Neutrophil (primary cell): Measurements from ENCODE around the gene GBP1.

Experiments used
- H3K27ac ChIP-seq: fragments of 200-600 bp; sonication (generic); 2 replicates; pipeline ENCODE4 v1.5.1; 2016; ENCODE audit warnings: mild to moderate bottlenecking, moderate library complexity
- H3K27me3 ChIP-seq: fragments of 200-600 bp; sonication (generic); 2 replicates; pipeline ENCODE4 v1.6.0; 2016; ENCODE audit warnings: mild to moderate bottlenecking
- H3K36me3 ChIP-seq: fragments of 200-600 bp; sonication (generic); 2 replicates; pipeline ENCODE4 v1.5.1; 2017
- H3K4me1 ChIP-seq, 2 experiments: fragments of 200-600 bp in 1 of 2; sonication (generic) in 1 of 2; 1 replicate in 1 of 2; 2 replicates in 1 of 2; pipeline versions ENCODE4 v1.5.1 to v1.6.1; 2013 to 2016; ENCODE audit warnings: low read depth in 1 of 2, low read length in 1 of 2, mild to moderate bottlenecking in 1 of 2, moderate library complexity in 1 of 2; ENCODE audit not compliant: control insufficient read depth in 1 of 2, insufficient read depth in 1 of 2
- H3K4me3 ChIP-seq, 2 experiments: fragments of 200-600 bp in 1 of 2; sonication (generic) in 1 of 2; 1 replicate in 1 of 2; 2 replicates in 1 of 2; pipeline ENCODE4 v1.5.1; 2013 to 2016; ENCODE audit warnings: low read depth in 1 of 2, low read length in 1 of 2, mild to moderate bottlenecking in 1 of 2, moderate library complexity in 1 of 2
- H3K9me3 ChIP-seq: fragments of 200-600 bp; sonication (generic); 2 replicates; pipeline ENCODE4 v1.5.1; 2016
- TF ChIP-seq, protein P1 (sequence below): fragments of 200-600 bp; sonication (generic); IDR thresholded peaks from 2 replicates; pipeline ENCODE4 v1.5.1; 2016; ENCODE audit warnings: antibody characterized with exemption

The GBP1 gene

DNA sequence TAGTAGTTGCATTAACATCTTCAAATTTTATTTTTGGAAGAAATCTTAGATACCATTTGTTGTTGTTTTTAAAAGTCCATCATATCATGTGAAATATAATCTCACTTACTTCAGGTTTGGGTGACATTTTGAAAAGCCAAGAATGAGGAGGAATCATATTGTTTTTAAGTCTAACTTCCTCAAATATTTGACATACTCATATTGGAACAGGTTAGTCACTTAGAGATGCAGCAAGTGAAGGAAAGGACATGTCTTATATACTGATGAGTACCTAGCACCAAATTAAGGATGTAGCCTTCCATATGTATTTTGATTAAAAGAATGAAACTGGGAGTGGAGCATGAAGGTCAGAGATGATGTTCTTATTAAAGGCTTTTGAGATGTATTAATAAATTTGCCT lies 37.0 kb upstream of the GBP1 start:
- TF ChIP-seq, protein P1, sequence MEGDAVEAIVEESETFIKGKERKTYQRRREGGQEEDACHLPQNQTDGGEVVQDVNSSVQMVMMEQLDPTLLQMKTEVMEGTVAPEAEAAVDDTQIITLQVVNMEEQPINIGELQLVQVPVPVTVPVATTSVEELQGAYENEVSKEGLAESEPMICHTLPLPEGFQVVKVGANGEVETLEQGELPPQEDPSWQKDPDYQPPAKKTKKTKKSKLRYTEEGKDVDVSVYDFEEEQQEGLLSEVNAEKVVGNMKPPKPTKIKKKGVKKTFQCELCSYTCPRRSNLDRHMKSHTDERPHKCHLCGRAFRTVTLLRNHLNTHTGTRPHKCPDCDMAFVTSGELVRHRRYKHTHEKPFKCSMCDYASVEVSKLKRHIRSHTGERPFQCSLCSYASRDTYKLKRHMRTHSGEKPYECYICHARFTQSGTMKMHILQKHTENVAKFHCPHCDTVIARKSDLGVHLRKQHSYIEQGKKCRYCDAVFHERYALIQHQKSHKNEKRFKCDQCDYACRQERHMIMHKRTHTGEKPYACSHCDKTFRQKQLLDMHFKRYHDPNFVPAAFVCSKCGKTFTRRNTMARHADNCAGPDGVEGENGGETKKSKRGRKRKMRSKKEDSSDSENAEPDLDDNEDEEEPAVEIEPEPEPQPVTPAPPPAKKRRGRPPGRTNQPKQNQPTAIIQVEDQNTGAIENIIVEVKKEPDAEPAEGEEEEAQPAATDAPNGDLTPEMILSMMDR = no peak
- H3K27me3 ChIP-seq = no peaks in the 10 kb centered on the region
- peaks cover 27% of the 10 kb centered on the region for H3K36me3 ChIP-seq
- H3K27ac ChIP-seq = no peak overlapping the region
- no peaks in the 10 kb centered on the region for H3K4me1 ChIP-seq
- no peaks in the 10 kb centered on the region for H3K9me3 ChIP-seq
- no peak overlapping the region for H3K4me3 ChIP-seq

DNA sequence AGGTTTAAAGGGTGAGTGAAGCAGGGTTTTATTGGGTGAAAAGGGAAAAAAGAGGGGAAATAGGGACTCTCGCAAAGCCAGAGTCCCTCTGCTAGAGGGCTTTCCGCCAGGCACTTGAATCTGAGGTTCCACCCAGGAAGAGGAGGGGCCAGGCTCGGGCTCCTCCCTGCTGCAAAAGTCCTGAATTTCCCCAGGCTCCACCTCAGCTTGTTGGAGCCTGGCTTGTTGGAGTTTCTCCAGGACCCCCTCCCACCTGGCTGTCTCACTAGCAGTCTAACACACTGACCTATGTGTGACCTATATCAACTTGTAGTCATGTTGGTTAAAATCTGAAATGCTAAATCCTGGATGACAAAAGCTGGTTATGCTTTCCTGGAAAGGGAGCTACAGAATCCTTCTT lies 35.4 kb upstream of the GBP1 start:
- Histone ChIP-seq H3K27ac (no peak overlapping the region), H3K36me3 (peaks cover 11% of the 10 kb centered on the region), H3K4me1 (no peaks in the 10 kb centered on the region), H3K9me3 (peaks cover 5% of the 10 kb centered on the region), H3K27me3 (no peaks in the 10 kb centered on the region), H3K4me3 (no peak overlapping the region)
- TF ChIP-seq, protein P1 = no peak

DNA sequence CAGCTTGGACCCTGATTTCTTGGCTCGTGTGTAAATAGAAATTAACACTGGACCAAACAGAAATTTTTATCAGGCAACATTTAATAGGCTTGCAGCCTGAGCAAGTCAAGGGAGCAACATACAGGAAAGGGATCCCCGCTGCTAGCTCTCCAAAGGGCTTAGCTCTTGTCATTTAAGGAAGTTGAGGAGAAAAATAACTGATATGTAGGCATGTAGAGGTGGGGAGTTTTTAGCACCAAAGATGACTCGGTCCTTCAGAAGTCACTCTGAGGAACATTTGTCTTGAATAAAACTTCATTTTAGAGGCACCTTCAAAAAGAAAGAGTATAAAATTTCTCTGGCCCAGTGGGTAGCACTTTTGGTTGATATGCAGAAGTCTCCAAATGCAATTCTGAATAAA lies 33.8 kb upstream of the GBP1 start:
- H3K27ac ChIP-seq = no peak overlapping the region
- H3K36me3 ChIP-seq = no peaks in the 10 kb centered on the region
- no peaks in the 10 kb centered on the region for H3K27me3 ChIP-seq
- no peaks in the 10 kb centered on the region for H3K4me1 ChIP-seq
- H3K4me3 ChIP-seq = no peak overlapping the region
- peaks cover 5% of the 10 kb centered on the region for H3K9me3 ChIP-seq
- TF ChIP-seq, protein P1 = no peak

DNA sequence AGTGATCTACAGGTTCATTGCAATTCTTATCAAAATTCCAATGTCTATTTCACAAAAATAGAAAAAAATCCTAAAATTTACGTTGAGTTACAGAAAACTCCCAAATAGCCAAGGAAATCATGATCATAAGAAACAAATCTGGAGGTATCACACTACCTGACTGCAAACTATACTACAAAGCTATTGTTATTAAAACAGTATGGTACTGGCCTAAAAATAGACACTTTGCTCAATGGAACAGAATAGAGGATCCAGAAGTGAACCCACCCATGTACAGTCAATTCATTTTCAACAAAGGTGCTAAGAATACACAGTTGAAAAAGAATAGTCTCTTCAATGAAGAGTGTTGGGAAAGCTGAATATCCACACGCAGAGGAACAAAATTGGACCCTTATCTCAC lies 30.7 kb upstream of the GBP1 start:
- H3K36me3 ChIP-seq = no peaks in the 10 kb centered on the region
- H3K27ac ChIP-seq = no peak overlapping the region
- H3K4me1 ChIP-seq = no peaks in the 10 kb centered on the region
- H3K4me3 ChIP-seq = no peak overlapping the region
- TF ChIP-seq, protein P1 = no peak
- peaks cover 5% of the 10 kb centered on the region for H3K9me3 ChIP-seq
- H3K27me3 ChIP-seq = no peaks in the 10 kb centered on the region

DNA sequence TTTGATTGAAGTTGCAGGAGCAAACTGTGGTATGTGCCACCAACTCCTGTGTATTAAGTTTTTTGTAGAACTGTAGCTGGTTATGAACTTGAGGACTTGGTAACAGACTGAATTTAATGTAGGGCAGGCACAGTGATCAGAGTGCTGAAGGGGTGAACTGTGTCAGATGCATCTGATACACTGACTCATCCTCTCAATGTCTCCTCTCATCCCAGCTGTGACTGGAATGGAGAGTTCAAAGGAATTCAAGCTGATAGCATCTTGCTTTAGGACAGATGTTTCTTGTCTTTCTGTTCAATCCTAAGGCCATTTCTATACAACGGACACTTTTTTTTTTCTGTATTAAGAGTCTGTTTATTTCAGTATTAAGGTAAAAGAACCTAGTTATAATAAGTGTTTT lies 25.0 kb upstream of the GBP1 start:
- Histone ChIP-seq H3K4me1 (no peaks in the 10 kb centered on the region), H3K9me3 (no peaks in the 10 kb centered on the region), H3K27me3 (no peaks in the 10 kb centered on the region), H3K36me3 (no peaks in the 10 kb centered on the region), H3K27ac (no peak overlapping the region), H3K4me3 (no peak overlapping the region)
- TF ChIP-seq, protein P1 = no peak

DNA sequence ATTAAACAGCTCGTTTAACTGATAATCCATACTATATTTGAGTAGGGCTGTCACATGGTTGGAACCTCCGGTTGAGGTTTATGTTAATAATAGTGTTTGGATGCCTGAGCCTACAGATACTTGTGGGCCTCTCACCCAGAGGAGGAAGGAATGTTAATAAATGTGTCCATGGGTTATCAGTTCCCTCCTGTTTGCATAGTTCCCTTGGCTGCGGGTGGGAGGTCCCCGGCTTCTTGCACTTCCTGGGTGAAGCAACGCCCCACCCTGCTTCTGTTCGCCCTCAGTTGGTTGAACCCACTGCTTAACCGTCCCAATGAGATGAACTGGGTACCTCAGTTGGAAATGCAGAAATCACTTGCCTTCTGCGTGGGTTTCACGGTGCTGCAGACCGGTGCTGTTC lies 23.6 kb upstream of the GBP1 start:
- Histone ChIP-seq H3K9me3 (no peaks in the 10 kb centered on the region), H3K27me3 (no peaks in the 10 kb centered on the region), H3K36me3 (no peaks in the 10 kb centered on the region), H3K4me1 (no peaks in the 10 kb centered on the region), H3K4me3 (no peak overlapping the region), H3K27ac (no peak overlapping the region)
- TF ChIP-seq, protein P1 = no peak
